Liver (tissue), 9 donors: ENCODE data around the gene ITFG1. TPM values are rescaled to one million over a fixed set of nuclear protein-coding genes. Genes with fewer than 3 reads are reported as not detected.

ENCODE experiments used
- DNase-seq: peaks from one replicate; pipeline ENCODE4 v3.0.0-alpha.2; 2017; ENCODE audit warnings: low spot score
- H3K27ac ChIP-seq, 2 donors: one replicate each; pipeline ENCODE4 v1.7.0; 2013; ENCODE audit warnings: inconsistent platforms in 2 of 2, low read length in 2 of 2, control low read depth in 1 of 2, low read depth in 1 of 2, mild to moderate bottlenecking in 1 of 2
- H3K27me3 ChIP-seq, 4 donors: one replicate each; pipeline versions ENCODE4 v1.6.1 to v1.7.0; 2013; ENCODE audit warnings: low read length in 3 of 4, inconsistent platforms in 1 of 4, mild to moderate bottlenecking in 1 of 4, moderate library complexity in 1 of 4; ENCODE audit not compliant: control insufficient read depth in 4 of 4, insufficient read depth in 4 of 4
- H3K36me3 ChIP-seq, 4 donors: one replicate each; pipeline versions ENCODE4 v1.6.1 to v1.7.0; 2013; ENCODE audit warnings: low read length in 3 of 4, mild to moderate bottlenecking in 3 of 4, low read depth in 1 of 4, moderate library complexity in 1 of 4; ENCODE audit not compliant: control insufficient read depth in 4 of 4, insufficient read depth in 3 of 4
- H3K4me1 ChIP-seq, 4 donors: one replicate each; pipeline versions ENCODE4 v1.6.1 to v1.7.0; 2013; ENCODE audit warnings: low read length in 3 of 4, mild to moderate bottlenecking in 3 of 4, moderate library complexity in 1 of 4; ENCODE audit not compliant: control insufficient read depth in 4 of 4, insufficient read depth in 4 of 4
- H3K4me3 ChIP-seq, 3 donors: one replicate each; pipeline versions ENCODE4 v1.6.1 to v1.7.0; 2013; ENCODE audit warnings: low read length in 3 of 3, control low read depth in 1 of 3, low read depth in 1 of 3, mild to moderate bottlenecking in 1 of 3
- H3K9ac ChIP-seq, 2 donors: one replicate each; pipeline ENCODE4 v1.7.0; 2013; ENCODE audit warnings: low read length in 2 of 2, mild to moderate bottlenecking in 2 of 2, moderate library complexity in 2 of 2, control low read depth in 1 of 2, low read depth in 1 of 2
- H3K9me3 ChIP-seq, 4 donors: one replicate each; pipeline versions ENCODE4 v1.6.1 to v1.7.0; 2013; ENCODE audit warnings: low read length in 3 of 4; ENCODE audit not compliant: control insufficient read depth in 4 of 4
- EGR1 ChIP-seq, 2 donors: IDR thresholded peaks; 2 replicates each; pipeline ENCODE4 v1.6.1; 2016 to 2018; ENCODE audit warnings: antibody characterized with exemption in 2 of 2, low read depth in 2 of 2
- FOXA1 ChIP-seq: IDR thresholded peaks from 2 replicates; pipeline ENCODE4 v1.6.1; 2016; ENCODE audit warnings: antibody characterized with exemption
- FOXA2 ChIP-seq: IDR thresholded peaks from 2 replicates; pipeline ENCODE4 v1.6.1; 2016; ENCODE audit warnings: antibody characterized with exemption
- GABPA ChIP-seq, 2 donors: IDR thresholded peaks in 1 of 2; conservative IDR thresholded peaks in 1 of 2; 2 replicates each; pipeline ENCODE4 v1.6.1; 2016; ENCODE audit warnings: antibody characterized with exemption in 2 of 2, mild to moderate bottlenecking in 1 of 2, moderate library complexity in 1 of 2
- HNF4A ChIP-seq, 2 donors: conservative IDR thresholded peaks; 2 replicates each; pipeline ENCODE4 v1.6.1; 2016; ENCODE audit warnings: antibody characterized with exemption in 2 of 2, mild to moderate bottlenecking in 2 of 2
- HNF4G ChIP-seq: IDR thresholded peaks from 2 replicates; pipeline ENCODE4 v1.6.1; 2016; ENCODE audit warnings: antibody characterized with exemption
- JUND ChIP-seq, 2 donors: IDR thresholded peaks; 2 replicates each; pipeline ENCODE4 v1.6.1; 2016; ENCODE audit warnings: antibody characterized with exemption in 2 of 2
- NR2F2 ChIP-seq: IDR thresholded peaks from 2 replicates; pipeline ENCODE4 v1.6.1; 2016; ENCODE audit warnings: antibody characterized with exemption
- RAD21 ChIP-seq, 2 donors: IDR thresholded peaks; 2 replicates each; pipeline ENCODE4 v1.6.1; 2016; ENCODE audit warnings: antibody characterized with exemption in 2 of 2, mild to moderate bottlenecking in 2 of 2
- RXRA ChIP-seq, 2 donors: IDR thresholded peaks; 2 replicates each; pipeline ENCODE4 v1.6.1; 2017 to 2018; ENCODE audit warnings: antibody characterized with exemption in 2 of 2, mild to moderate bottlenecking in 1 of 2
- SP1 ChIP-seq: IDR thresholded peaks from 2 replicates; pipeline ENCODE4 v1.6.1; 2018; ENCODE audit warnings: antibody characterized with exemption, mild to moderate bottlenecking
- TAF1 ChIP-seq: conservative IDR thresholded peaks from 2 replicates; pipeline ENCODE4 v1.6.1; 2016; ENCODE audit warnings: antibody characterized with exemption, mild to moderate bottlenecking
- YY1 ChIP-seq: IDR thresholded peaks from 2 replicates; pipeline ENCODE4 v1.6.1; 2016; ENCODE audit warnings: antibody characterized with exemption, mild to moderate bottlenecking
- WGBS: extraction: QIAGEN DNeasy Blood & Tissue Kit; methylation state at CpG from one replicate; pipeline ENCODE4 v1.1.7; 2013; 5-methylcytosine and 5-hydroxymethylcytosine counted together
- polyA plus RNA-seq, 2 donors: library from polyadenylated mRNA; stranded (reverse) in 1 of 2; unstranded in 1 of 2; fragments of 200-250 nt in 1 of 2; fragments of >200 nt in 1 of 2; fragmentation: Nextera tagmentation in 1 of 2; extraction: Ambion mirVana in 1 of 2; gene quantifications; one replicate each; pipeline versions ENCODE4 v1.2.1 to v1.2.3, GENCODE V29; 2013 to 2015
- total RNA-seq, 2 donors: library from RNA; depleted of rRNA; stranded (reverse); fragments of >200 nt; gene quantifications; one replicate each; pipeline ENCODE4 v1.2.3, GENCODE V29; 2014
- TF ChIP-seq, protein P1 (sequence below): IDR thresholded peaks from 2 replicates; pipeline ENCODE4 v1.6.1; 2016; ENCODE audit warnings: antibody characterized with exemption
- TF ChIP-seq, protein P2 (sequence below): IDR thresholded peaks from 2 replicates; pipeline ENCODE4 v1.6.1; 2016; ENCODE audit warnings: antibody characterized with exemption
- TF ChIP-seq, protein P3 (sequence below): fragments of 150-350 bp; IDR thresholded peaks from 2 replicates; pipeline ENCODE4 v1.5.1; 2017; ENCODE audit warnings: improper control_type of control experiment, low read depth, low read length; ENCODE audit not compliant: missing input control
- TF ChIP-seq, protein P4 (sequence below): IDR thresholded peaks from 2 replicates; pipeline ENCODE4 v1.6.1; 2016; ENCODE audit warnings: antibody characterized with exemption, mild to moderate bottlenecking
- TF ChIP-seq, protein P5 (sequence below): IDR thresholded peaks from 2 replicates; pipeline ENCODE4 v1.6.1; 2016; ENCODE audit warnings: antibody characterized with exemption
- donor health status: healthy.
- donor health status: healthy.
- donor health status: healthy.
- donor health status: healthy.
- donor health status: healthy.

Gene ITFG1
- total and polyA plus RNA-seq, 4 donors = 31.1 to 51.0 (median 36.5) TPM

DNA sequence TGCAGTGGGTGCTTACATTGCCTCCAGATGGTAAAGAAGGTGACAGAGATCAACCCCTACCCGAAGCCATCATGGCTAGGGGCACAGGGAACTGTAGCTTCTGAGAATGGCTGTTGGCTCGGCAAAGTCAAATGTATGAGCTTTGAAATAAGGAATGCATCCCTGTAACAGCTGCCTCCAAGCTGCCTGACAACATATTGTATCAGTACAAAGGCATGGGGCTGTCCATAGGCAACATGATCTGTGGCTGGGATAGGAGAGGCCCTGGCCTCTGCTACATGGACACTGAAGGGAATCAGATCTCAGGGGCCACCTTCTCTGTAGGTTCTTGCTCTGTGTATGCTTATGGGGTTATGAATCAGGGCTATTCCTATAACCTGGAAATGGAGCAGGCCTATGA lies 197.9 kb downstream of the ITFG1 start:
- H3K9me3 ChIP-seq = no peaks in the 10 kb centered on the region
- no peak overlapping the region for H3K4me3 ChIP-seq
- no peak overlapping the region for H3K27ac ChIP-seq
- TF ChIP-seq RAD21 (IDR thresholded peaks at IDR 0.05) = no peak
- no peak for TF ChIP-seq YY1
- TF ChIP-seq, protein P1, sequence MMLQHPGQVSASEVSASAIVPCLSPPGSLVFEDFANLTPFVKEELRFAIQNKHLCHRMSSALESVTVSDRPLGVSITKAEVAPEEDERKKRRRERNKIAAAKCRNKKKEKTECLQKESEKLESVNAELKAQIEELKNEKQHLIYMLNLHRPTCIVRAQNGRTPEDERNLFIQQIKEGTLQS = no peak
- TF ChIP-seq, protein P2, sequence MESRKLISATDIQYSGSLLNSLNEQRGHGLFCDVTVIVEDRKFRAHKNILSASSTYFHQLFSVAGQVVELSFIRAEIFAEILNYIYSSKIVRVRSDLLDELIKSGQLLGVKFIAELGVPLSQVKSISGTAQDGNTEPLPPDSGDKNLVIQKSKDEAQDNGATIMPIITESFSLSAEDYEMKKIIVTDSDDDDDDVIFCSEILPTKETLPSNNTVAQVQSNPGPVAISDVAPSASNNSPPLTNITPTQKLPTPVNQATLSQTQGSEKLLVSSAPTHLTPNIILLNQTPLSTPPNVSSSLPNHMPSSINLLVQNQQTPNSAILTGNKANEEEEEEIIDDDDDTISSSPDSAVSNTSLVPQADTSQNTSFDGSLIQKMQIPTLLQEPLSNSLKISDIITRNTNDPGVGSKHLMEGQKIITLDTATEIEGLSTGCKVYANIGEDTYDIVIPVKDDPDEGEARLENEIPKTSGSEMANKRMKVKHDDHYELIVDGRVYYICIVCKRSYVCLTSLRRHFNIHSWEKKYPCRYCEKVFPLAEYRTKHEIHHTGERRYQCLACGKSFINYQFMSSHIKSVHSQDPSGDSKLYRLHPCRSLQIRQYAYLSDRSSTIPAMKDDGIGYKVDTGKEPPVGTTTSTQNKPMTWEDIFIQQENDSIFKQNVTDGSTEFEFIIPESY = no peak
- TF ChIP-seq TAF1 = no peak
- TF ChIP-seq GABPA (IDR thresholded peaks at IDR 0.05 in 1 of 2, conservative IDR thresholded peaks at IDR 0.05 in 1 of 2) = no peak
- TF ChIP-seq SP1 = no peak
- TF ChIP-seq, protein P3, sequence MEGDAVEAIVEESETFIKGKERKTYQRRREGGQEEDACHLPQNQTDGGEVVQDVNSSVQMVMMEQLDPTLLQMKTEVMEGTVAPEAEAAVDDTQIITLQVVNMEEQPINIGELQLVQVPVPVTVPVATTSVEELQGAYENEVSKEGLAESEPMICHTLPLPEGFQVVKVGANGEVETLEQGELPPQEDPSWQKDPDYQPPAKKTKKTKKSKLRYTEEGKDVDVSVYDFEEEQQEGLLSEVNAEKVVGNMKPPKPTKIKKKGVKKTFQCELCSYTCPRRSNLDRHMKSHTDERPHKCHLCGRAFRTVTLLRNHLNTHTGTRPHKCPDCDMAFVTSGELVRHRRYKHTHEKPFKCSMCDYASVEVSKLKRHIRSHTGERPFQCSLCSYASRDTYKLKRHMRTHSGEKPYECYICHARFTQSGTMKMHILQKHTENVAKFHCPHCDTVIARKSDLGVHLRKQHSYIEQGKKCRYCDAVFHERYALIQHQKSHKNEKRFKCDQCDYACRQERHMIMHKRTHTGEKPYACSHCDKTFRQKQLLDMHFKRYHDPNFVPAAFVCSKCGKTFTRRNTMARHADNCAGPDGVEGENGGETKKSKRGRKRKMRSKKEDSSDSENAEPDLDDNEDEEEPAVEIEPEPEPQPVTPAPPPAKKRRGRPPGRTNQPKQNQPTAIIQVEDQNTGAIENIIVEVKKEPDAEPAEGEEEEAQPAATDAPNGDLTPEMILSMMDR = no peak
- TF ChIP-seq HNF4G = no peak
- no peak for TF ChIP-seq RXRA (IDR thresholded peaks at IDR 0.05)
- TF ChIP-seq HNF4A (conservative IDR thresholded peaks at IDR 0.05) = no peak
- no peak for TF ChIP-seq JUND (IDR thresholded peaks at IDR 0.05)
- TF ChIP-seq, protein P4, sequence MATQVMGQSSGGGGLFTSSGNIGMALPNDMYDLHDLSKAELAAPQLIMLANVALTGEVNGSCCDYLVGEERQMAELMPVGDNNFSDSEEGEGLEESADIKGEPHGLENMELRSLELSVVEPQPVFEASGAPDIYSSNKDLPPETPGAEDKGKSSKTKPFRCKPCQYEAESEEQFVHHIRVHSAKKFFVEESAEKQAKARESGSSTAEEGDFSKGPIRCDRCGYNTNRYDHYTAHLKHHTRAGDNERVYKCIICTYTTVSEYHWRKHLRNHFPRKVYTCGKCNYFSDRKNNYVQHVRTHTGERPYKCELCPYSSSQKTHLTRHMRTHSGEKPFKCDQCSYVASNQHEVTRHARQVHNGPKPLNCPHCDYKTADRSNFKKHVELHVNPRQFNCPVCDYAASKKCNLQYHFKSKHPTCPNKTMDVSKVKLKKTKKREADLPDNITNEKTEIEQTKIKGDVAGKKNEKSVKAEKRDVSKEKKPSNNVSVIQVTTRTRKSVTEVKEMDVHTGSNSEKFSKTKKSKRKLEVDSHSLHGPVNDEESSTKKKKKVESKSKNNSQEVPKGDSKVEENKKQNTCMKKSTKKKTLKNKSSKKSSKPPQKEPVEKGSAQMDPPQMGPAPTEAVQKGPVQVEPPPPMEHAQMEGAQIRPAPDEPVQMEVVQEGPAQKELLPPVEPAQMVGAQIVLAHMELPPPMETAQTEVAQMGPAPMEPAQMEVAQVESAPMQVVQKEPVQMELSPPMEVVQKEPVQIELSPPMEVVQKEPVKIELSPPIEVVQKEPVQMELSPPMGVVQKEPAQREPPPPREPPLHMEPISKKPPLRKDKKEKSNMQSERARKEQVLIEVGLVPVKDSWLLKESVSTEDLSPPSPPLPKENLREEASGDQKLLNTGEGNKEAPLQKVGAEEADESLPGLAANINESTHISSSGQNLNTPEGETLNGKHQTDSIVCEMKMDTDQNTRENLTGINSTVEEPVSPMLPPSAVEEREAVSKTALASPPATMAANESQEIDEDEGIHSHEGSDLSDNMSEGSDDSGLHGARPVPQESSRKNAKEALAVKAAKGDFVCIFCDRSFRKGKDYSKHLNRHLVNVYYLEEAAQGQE = no peak
- no peak for TF ChIP-seq FOXA2
- TF ChIP-seq, protein P5, sequence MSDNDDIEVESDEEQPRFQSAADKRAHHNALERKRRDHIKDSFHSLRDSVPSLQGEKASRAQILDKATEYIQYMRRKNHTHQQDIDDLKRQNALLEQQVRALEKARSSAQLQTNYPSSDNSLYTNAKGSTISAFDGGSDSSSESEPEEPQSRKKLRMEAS = no peak
- TF ChIP-seq NR2F2 = no peak
- no peak for TF ChIP-seq EGR1 (IDR thresholded peaks at IDR 0.05; ENCODE audit: low read depth in 2 of 2)
- no peak for TF ChIP-seq FOXA1
- DNase-seq = no peak
- no peak overlapping the region for H3K9ac ChIP-seq
- no peaks in the 10 kb centered on the region for H3K4me1 ChIP-seq
- no peaks in the 10 kb centered on the region for H3K27me3 ChIP-seq
- 97% methylated on average over 2 of the region's 2 CpGs for WGBS
- peaks cover 0 to 5% (median 3%) of the 10 kb centered on the region in 4 donors for H3K36me3 ChIP-seq
